Ramos (cell line): Measurements from ENCODE around the gene CLCA1.

Experiments
- in situ Hi-C: fragments of 300-500 bp; cut with MboI; formaldehyde crosslinking; loops from one replicate; pipeline ENCODE4 v1.14.3; 2022; ENCODE audit warnings: low sequenced_read_pairs; ENCODE audit not compliant: unreplicated experiment

Gene CLCA1, protein sequence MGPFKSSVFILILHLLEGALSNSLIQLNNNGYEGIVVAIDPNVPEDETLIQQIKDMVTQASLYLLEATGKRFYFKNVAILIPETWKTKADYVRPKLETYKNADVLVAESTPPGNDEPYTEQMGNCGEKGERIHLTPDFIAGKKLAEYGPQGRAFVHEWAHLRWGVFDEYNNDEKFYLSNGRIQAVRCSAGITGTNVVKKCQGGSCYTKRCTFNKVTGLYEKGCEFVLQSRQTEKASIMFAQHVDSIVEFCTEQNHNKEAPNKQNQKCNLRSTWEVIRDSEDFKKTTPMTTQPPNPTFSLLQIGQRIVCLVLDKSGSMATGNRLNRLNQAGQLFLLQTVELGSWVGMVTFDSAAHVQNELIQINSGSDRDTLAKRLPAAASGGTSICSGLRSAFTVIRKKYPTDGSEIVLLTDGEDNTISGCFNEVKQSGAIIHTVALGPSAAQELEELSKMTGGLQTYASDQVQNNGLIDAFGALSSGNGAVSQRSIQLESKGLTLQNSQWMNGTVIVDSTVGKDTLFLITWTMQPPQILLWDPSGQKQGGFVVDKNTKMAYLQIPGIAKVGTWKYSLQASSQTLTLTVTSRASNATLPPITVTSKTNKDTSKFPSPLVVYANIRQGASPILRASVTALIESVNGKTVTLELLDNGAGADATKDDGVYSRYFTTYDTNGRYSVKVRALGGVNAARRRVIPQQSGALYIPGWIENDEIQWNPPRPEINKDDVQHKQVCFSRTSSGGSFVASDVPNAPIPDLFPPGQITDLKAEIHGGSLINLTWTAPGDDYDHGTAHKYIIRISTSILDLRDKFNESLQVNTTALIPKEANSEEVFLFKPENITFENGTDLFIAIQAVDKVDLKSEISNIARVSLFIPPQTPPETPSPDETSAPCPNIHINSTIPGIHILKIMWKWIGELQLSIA

DNA sequence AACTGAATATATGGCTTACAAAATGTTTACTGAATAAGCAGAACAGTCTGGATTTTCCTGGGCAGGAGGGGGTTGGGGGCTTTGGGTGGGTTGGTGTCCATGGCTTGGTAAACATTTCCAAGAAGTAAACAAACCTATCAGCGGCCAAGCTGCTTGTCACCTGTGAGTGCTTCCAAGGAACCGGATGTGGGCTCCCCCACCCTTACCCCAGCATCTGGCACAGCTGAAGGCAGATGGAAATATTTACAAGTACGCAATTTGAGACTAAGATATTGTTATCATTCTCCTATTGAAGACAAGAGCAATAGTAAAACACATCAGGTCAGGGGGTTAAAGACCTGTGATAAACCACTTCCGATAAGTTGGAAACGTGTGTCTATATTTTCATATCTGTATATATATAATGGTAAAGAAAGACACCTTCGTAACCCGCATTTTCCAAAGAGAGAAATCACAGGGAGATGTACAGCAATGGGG lies at the start of gene CLCA1:
Gene CLCA1 (plus strand): TSS at position 427 of the 477 bp plus-strand sequence. CDS start 45 bp downstream, at position 472.
- in situ Hi-C loops, result no loop called here

DNA sequence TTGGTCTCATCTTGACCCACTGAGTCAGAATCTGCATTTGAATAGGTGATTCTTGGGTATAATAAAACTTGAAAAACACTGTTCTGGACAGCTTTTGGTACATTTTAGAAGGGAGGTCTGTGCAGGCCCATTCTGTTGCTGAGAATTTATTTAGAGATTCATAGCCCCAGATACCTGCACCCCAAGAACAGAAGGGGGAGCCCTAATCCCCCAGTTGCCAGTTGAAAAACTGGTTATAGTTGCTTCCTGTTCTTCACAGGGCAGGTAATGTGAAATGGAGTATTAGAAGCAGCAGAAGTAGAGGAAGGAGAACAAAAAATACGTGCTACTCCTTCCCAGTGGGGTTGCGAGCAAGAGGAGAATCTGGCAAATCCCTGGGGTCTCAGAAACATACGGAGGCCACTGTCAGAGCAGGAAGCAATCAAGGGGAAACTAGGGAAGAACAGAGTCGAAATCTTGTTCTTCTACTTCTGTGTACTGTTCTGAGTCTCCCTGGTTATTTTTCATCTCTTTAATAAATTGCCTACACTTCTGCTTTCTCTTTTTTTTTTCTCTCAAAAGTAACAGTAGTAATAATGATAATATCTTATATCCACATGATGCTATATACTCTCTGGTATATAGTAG lies 49.3 kb upstream of the CLCA1 start:
- in situ Hi-C loops, result no loop called here

DNA sequence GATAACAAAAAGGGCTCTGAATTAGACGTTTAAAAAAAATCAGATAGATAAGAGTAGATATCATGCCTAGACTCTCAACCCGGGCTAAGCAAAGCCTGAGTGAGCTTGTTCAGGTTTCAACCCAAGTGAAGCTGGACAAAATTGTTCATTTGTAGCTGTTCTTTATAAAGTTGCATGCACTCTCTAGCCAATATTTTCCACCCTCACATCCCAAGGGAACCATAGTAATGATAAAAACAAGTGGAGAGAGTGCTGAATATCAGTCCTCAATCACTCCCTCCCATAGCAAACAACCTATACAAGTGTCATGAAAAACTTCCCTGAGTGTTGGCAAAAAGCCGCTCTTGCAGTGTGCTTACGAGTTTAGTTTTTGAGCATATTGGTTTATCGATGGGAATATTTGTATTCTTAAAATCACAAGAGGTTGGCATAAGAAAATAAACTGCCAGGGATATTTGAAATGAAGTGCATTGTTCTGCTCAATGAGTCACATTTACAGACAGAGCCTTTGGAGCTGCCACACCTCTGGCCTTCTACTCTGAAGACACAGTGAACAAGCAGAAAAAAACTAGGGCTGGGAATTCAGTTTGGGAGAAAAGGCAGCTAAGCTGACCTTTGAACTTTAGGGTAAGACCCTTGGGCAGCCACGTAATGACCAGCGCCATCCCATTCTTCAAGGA lies 47.0 kb upstream of the CLCA1 start:
- in situ Hi-C loops, result no loop called here

DNA sequence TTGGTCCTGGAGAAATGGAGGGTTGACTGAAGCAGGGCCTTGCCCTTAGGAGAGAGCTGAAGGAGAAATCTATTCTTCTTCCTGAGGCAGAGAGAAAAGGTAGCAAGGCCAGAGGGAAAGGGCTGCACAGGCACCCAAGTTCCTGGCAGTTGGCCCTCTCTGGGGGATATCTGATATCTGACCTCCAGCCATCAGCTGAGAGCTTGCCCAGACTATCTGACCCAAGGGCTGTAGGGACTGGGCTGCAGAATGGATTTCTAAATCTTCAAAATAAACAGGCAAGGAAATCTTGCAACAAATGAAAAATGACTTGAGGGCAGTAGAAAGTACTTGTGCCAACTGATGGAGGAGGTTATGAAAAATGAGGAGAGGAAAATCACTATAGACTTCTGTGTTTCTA lies 45.3 kb upstream of the CLCA1 start:
- in situ Hi-C loops, result no loop called here

DNA sequence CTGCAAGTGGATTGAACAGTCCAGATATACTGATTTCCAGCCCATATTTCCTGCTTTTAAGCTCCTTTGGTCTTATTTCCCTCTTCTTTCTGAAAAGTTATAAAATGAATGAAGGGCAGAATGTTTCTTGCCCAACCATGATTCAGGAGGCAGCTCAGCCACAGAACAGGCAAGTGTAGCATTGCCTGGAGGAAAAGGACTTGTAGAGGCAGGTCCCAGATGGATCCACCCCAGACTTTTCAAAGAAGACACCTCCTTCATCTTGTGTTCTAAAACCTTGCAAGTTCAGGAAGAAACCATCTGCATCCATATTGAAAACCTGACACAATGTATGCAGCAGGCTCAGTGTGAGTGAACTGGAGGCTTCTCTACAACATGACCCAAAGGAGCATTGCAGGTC lies 44.9 kb upstream of the CLCA1 start, which contains the start of gene CLCA2:
Gene CLCA2 (plus strand): TSS at position 299 of the 400 bp plus-strand sequence. CDS start 77 bp downstream, at position 376.
- in situ Hi-C loops, result no loop called here

DNA sequence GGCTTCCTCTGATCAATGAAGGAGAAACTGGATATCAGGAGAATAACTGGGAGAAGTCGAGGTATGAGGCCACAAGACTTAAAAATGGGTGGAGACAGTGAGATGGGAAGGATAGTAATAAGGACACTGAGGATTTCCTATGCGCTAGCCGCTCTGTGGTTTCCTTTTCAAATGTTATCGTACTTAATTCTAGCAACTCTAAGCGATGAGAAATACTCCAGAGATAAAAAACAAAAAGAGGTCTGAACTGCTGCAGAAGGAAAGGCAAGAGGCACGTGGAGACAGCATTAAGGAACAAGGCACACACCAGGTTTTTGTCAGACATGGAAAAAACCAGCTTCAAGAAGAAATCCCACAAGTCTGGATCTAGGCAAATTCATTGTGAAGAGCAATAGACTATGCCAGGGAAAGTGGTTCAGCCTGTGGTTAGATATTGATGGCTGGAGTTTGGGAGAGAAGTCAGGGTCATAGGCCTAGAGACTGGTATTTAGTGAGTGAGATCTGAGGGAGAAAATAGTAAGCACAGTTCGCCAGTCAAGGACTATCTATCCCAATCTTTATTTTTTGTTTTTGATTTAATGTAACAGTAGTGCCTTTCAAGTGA lies 39.5 kb upstream of the CLCA1 start:
- in situ Hi-C loops, result no loop called here

DNA sequence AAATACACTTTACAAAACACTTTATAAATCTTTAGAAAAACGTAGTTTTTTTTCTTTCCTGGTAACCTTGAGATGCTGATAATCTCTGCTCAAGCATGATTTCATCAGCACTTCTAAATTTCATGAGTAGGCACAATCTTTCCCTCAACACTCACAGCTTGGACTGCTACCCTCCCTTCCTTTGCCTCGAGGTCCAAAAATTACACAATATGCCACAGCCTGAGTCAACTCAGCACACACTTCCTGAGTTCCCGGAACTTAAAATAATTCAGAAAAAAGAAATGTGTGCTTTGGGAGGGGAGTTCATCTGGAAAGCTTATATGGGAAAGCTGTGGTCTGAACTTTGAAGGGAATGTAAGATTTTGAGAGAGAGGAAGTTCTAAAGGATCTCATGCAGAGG lies 38.9 kb upstream of the CLCA1 start:
- in situ Hi-C loops, result no loop called here

DNA sequence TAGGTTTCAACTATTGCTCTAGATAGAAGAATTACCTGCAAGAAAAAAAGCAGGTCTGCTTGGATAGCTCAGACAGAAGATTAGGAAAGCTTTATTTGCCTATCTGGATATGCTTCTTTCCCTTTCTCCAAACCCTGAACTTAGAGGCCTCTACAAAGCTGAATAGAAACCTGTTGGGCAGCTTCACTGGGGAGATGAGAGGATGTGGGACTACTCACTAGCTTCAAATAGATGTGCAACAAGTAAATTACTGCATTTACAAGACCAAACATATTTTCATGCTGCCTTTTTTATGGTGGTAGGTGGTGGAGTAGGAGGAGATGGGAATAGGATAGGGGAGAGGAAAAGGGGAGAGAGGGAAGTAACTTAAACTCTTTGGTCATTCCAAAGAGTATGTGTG lies 38.4 kb upstream of the CLCA1 start:
- in situ Hi-C loops, result no loop called here

DNA sequence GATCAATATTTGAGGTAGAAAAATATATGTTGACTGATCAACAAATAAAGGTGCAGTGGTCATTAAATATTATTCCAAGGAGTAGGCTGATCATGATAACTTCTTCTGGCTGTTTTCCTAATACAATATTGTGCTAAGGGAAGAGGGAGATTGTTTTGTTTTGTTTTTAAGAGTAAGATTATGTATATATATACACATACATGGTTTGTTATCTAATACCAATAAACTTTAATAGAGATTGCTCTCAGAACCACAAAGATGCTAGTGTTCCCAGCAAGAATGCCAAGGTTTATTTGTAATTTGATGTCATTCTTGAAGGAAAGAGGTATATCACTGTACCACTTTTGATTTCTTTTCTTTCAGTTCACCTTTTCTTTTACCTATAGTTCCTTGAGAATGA lies 34.7 kb upstream of the CLCA1 start:
- in situ Hi-C loops, result no loop called here

DNA sequence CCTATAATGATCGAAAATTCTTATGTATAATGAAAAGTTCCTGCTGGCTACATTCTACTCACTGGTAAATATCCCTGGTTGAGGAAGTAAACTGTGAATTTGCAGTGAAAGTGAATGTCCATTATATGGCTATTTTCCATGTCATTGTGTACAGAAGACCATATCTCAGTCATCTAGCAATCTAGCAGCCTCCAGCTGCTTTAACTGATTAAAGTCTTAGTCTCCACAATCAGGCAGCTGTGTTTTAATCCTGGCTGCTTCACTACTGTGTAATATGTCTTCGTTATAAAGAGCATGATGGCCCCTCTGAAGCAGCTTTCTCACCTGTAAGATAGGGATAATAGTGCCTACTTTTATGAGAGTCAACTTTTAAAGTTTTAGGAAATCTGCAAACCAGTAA lies 33.4 kb upstream of the CLCA1 start:
- in situ Hi-C loops, result no loop called here

DNA sequence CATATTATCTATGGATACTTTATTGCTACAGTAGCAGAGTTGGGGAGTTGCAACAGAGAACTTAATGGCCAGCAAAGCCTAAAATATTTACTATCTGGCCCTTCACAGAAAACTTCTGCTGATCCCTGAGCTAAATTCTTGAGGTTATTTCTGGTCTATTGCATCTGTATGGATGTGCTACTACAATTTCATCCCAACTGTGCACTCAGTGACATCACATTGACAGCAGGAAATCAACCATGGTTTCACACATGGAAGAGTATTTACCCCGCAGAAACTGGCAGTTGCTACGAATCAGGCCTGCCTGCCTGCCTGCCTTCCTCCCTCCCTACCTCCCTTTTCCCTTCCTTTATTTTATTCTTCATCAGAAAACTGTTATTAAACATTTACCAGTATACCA lies 32.7 kb upstream of the CLCA1 start:
- in situ Hi-C loops, result no loop called here

DNA sequence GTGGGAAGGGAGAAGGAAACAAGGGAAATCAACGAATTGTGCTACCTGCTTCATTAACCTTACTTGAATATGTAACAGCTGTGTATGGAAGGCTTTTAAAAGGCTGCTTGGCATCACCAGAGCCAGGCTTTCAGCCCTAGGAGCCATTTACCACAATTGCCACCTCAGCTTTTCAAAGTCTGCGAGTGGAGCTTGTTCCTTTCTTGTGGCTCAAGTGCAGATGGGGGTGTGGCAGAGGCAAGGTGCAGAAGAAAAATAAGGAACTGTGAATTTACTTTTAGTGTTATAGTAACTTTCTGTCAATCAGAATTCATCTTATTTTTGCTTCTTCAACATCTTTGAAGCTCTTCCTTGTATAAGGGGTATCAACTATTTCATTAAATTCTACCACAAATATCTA lies 27.1 kb upstream of the CLCA1 start:
- in situ Hi-C loops, result no loop called here

DNA sequence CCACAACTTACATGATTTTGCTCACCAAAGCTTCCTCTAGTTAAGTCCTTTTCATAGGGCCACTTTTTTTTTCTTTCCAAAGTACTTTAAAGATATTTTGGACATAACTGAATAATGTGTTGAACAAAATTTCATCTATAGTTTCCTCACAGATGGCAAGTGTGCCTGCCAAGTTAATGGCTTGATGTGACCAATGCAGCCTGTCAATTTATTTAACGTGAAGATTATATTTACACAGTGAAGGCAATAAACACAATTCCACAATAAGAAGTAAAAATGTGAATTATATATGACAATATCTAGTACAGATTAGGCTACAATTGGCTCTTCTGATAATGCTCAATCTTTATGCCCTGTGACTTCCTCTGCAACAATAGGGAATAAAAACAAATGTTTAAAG lies 26.7 kb upstream of the CLCA1 start:
- in situ Hi-C loops, result no loop called here

DNA sequence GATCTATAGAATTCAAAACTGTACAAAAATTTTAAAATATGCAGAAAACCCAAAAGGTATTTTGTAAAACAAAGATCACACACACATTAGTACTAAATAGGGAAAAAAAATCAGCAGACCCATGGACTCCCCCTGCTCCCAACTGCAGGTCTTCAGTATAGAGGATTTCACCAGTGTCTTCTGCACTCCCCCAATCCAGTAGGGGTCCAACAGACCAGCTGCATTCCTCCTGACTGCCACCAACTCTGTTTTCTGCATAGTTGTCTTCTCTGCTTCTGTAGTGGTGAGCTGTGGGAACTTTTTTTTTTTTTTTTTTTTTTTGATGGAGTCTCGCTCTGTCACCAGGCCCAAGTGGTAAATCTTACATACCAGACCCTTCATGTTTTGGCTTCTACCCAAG lies 22.8 kb upstream of the CLCA1 start:
- in situ Hi-C loops, result no loop called here

DNA sequence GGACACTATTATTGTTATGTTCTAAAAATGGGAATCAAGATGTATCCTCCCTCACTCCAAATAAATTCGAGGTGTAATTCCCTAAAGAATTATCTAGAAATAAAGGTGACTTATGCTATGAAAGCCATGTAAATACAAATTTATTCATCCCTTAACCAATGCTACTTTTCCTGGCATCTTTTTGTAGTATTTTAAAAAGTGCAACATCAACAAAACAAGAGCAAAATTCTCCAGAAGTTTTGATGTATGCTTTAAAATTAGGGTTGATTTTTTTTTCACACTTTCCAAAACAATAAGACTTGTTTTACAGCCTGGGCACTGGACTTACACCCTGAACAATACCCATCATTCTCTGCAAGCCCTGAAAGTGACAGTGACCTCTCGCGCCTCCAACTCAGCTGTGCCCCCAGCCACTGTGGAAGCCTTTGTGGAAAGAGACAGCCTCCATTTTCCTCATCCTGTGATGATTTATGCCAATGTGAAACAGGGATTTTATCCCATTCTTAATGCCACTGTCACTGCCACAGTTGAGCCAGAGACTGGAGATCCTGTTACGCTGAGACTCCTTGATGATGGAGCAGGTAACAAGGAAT lies 21.4 kb upstream of the CLCA1 start:
- in situ Hi-C loops, result no loop called here

DNA sequence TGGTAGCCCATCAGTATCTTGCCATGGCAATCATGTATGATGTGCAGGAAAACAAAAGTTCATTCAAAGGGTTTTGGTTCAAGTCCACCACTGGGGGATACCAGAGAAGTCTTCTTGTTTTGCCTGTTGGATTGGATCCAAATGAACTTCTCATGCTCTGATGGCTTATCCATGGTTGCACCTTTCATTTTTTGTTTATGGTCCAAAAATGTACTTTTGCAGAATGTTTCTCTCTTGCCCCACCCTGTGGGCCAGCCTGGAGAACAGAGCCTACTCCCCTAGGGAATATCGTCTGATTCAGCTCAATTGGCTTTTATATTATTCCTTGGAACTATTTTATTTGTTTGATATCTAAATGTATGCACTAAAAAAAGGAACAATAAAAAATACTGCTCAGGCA lies 20.1 kb upstream of the CLCA1 start:
- in situ Hi-C loops, result no loop called here

DNA sequence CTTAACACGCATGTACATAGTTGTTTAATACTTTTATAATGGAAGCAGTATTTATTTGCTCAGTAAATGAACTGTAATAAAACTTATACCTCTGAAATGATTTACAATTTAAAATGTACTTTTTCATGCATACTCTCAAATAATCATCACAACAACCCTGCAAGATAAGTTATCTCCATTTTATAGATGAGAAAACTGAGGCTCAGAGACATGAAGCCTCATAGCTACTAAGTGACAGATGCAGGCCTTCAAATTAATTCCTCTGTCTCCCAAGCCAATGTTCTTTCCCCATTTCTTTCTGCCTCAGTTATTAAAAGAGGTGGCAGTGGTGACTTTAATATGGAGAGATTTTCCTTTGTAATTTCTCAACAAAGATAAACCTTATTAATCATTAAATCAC lies 19.6 kb upstream of the CLCA1 start:
- in situ Hi-C loops, result no loop called here

DNA sequence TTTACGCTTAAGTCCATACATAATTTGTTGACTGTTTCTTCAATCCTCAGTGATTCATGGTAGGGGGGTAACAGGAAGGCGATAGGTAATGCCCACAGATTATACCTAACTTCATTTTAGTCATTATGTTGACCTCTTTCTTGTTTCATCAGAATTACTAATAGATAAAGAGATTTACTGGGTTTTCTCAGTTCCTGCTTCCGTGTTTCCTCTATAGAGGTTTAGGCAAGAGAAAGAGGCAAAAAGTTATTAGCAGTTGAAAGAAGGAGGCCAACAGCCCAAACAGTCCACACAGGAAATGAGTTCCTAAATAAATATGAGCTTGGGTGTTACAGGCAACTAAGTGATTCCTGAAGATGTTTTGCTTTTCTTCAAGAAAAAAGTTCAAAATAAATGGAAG lies 17.9 kb upstream of the CLCA1 start:
- in situ Hi-C loops, result no loop called here

DNA sequence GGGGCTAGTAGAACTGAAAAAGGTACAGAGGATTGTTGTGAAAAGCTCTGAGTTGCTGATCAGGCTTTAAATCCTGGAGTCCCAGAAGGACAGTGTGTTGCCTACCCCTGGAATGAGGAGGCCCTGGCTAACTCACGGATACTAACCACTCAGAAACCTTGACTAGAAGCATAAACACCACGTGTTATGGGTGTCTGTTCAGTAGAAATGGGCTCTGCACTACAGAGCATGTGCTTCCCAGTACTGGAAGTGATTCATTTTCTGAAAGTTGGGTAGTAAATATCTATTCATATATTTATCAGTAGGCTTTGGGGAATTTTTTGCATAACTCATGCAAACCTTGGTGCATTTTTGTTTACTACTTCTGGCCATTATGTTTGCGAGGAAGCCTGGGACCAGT lies 15.1 kb upstream of the CLCA1 start:
- in situ Hi-C loops, result no loop called here
